SJCRH30 (cell line): ENCODE measurements around the gene CDR2. TPM values are rescaled to one million over a fixed set of nuclear protein-coding genes. Genes with fewer than 3 reads are reported as not detected.
"Not testable (repeated sequence)": the region's sequence is repeated elsewhere in the genome, so short reads cannot be mapped to it uniquely, and the experiment has no call there.

Source experiments
- DNase-seq, 2 experiments: peaks; one replicate each; pipeline ENCODE4 v3.0.0-alpha.2; 2015 to 2020
- H3K27ac ChIP-seq: fragments of 250-450 bp; sonication (Bioruptor Pico); 2 replicates; pipeline ENCODE4 v1.5.1; 2020; ENCODE audit warnings: mild to moderate bottlenecking, moderate library complexity
- H3K27me3 ChIP-seq: fragments of 250-450 bp; sonication (Bioruptor Pico); 2 replicates; pipeline ENCODE4 v1.5.1; 2020; ENCODE audit warnings: mild to moderate bottlenecking, moderate library complexity
- H3K36me3 ChIP-seq: fragments of 250-450 bp; sonication (Bioruptor Pico); 2 replicates; pipeline ENCODE4 v1.5.1; 2020; ENCODE audit warnings: mild to moderate bottlenecking, moderate library complexity
- H3K4me1 ChIP-seq: fragments of 250-450 bp; sonication (Bioruptor Pico); 2 replicates; pipeline ENCODE4 v1.5.1; 2020; ENCODE audit warnings: mild to moderate bottlenecking, moderate library complexity
- H3K4me3 ChIP-seq: fragments of 250-450 bp; sonication (Bioruptor Pico); 2 replicates; pipeline ENCODE4 v1.5.1; 2020; ENCODE audit warnings: mild to moderate bottlenecking, moderate library complexity
- H3K9me3 ChIP-seq: fragments of 250-450 bp; sonication (Bioruptor Pico); replicated peaks from 2 replicates; pipeline ENCODE4 v1.5.1; 2020; ENCODE audit warnings: mild to moderate bottlenecking, moderate library complexity
- total RNA-seq: library from RNA; depleted of rRNA; stranded (reverse); fragments of >200 nt; shearing (Covaris generic); gene quantifications from 2 replicates; pipeline ENCODE4 v1.2.3, GENCODE V29; 2014

Gene CDR2
- total RNA-seq, 1 experiment from 2014 or later: 20.1 TPM

GRCh38 chr16:22368200-22368826 lies 6.1 kb downstream of the CDR2 start:
- Histone ChIP-seq H3K36me3 (peaks cover 12% of the 10 kb centered on the region), H3K4me1 (peaks cover 27% of the 10 kb centered on the region)
- H3K27ac ChIP-seq, H3K9me3 ChIP-seq, H3K27me3 ChIP-seq, H3K4me3 ChIP-seq, DNase-seq: not testable (repeated sequence)

GRCh38 chr16:22366889-22367288 lies 7.5 kb downstream of the CDR2 start:
- peaks cover 20% of the 10 kb centered on the region for H3K4me1 ChIP-seq
- no peaks in the 10 kb centered on the region for H3K27me3 ChIP-seq
- H3K27ac ChIP-seq: no peak overlapping the region
- no peaks in the 10 kb centered on the region for H3K9me3 ChIP-seq
- DNase-seq: no peak
- H3K4me3 ChIP-seq: no peak overlapping the region
- H3K36me3 ChIP-seq: peaks cover 18% of the 10 kb centered on the region

DNA sequence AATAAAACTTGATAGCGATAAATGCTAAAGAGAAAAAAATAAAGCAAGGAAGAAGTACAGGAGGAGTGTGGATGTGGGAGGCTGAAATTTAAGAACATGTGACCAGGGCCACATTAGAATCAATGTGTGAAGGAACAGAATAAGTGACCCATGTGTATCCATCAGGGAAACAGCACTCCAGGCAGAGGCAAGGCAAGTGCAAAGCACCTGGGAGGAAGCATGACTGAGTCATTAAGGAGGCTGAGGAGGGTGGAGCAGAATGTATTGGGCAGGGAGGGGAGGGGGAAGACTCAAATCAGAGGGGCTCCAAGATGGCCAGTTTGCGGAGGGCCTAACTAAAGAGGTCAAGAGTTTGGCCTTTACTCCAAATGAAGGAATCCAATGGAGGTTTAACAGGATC lies 8.0 kb downstream of the CDR2 start:
- no peak for DNase-seq
- peaks cover 18% of the 10 kb centered on the region for H3K36me3 ChIP-seq
- H3K4me3 ChIP-seq: no peak overlapping the region
- no peak overlapping the region for H3K27ac ChIP-seq
- no peaks in the 10 kb centered on the region for H3K27me3 ChIP-seq
- H3K4me1 ChIP-seq: peaks cover 18% of the 10 kb centered on the region
- no peaks in the 10 kb centered on the region for H3K9me3 ChIP-seq

DNA sequence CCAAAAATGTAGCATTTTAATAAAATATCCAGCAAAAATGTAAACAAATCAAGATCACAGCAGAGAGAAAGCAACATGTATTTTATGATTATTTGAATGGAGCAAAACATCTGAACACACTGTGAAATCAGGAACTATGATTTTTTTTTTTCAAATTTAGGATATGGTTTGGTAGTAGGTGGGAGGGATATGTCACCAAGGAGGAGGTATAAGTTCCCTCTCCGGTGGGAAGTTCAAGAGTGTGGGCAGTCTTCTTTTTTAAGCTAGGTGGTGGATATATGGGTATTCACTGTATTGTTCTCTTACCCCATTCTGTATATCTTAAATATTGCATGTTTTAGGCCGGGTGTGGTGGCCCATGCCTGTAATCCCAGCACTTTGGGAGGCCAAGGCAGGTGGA lies 10.2 kb downstream of the CDR2 start:
- Histone ChIP-seq H3K36me3 (peaks cover 20% of the 10 kb centered on the region), H3K4me1 (peaks cover 5% of the 10 kb centered on the region), H3K9me3 (no peaks in the 10 kb centered on the region), H3K27me3 (no peaks in the 10 kb centered on the region), H3K27ac (no peak overlapping the region), H3K4me3 (no peak overlapping the region)
- no peak for DNase-seq

DNA sequence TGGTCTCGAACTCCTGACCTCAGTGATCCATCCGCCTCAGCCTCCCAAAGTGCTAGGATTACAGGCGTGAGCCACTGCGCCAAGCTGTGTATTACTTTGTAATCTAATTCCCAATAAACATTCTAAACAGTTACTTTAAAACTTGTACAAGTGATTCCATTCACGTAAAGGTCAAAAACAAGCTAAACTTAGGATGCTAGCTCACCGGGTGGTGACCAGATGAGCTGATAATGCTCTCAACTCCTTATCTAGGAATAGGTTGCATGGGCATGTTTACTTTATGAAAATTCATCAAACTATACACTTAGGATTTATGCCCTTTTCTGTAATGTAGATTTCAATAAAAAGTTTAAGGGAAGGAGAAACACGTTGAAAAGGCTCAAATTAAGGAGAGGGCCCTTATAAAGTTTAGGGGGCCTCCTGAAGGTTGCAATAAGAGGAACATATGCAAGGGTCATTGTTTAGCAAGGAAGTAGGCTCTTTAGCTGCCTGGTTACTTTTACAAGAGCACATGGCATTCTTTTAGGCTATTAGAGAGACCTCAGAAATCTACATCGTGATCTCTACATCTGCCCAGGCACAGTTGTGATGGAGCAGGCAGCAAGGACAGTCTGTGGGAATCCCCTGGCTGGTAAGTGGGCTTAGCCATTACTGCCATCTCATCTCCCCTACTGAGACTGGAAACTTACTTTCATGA lies 13.3 kb downstream of the CDR2 start:
- no peak overlapping the region for H3K4me3 ChIP-seq
- no peak for DNase-seq
- H3K4me1 ChIP-seq: no peaks in the 10 kb centered on the region
- no peak overlapping the region for H3K27ac ChIP-seq
- peaks cover 22% of the 10 kb centered on the region for H3K36me3 ChIP-seq
- H3K27me3 ChIP-seq: no peaks in the 10 kb centered on the region
- no peaks in the 10 kb centered on the region for H3K9me3 ChIP-seq

GRCh38 chr16:22359679-22360078 lies 14.7 kb downstream of the CDR2 start:
- Histone ChIP-seq H3K36me3 (peaks cover 18% of the 10 kb centered on the region), H3K9me3 (no peaks in the 10 kb centered on the region), H3K27ac (no peak overlapping the region), H3K4me1 (no peaks in the 10 kb centered on the region), H3K4me3 (no peak overlapping the region), H3K27me3 (no peaks in the 10 kb centered on the region)
- no peak for DNase-seq

DNA sequence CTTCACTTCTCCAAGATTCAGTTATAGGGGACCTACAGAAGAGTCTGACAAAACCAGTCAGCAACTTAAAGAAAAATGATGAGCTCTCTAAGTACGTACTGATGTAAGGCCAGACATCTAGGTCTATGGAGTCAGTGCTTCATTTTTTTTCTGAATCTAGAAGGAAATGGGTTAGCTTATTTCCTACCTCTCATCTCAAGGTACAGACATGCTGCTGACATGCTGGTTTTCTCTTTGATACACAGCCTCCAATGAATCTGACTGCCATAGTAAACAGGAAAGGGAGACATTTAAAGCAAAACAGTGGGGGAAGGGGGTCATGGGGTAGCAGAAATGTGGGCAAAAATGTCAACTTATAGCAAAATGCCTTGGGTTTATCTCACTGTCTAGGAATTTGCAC lies 16.4 kb downstream of the CDR2 start:
- no peak overlapping the region for H3K4me3 ChIP-seq
- no peak overlapping the region for H3K27ac ChIP-seq
- no peak for DNase-seq
- no peaks in the 10 kb centered on the region for H3K27me3 ChIP-seq
- H3K9me3 ChIP-seq: no peaks in the 10 kb centered on the region
- peaks cover 9% of the 10 kb centered on the region for H3K36me3 ChIP-seq
- peaks cover 13% of the 10 kb centered on the region for H3K4me1 ChIP-seq

- H3K9me3 ChIP-seq: no peaks in the 10 kb centered on the region
- H3K4me3 ChIP-seq: no peak overlapping the region
- H3K27ac ChIP-seq: no peak overlapping the region
- no peaks in the 10 kb centered on the region for H3K27me3 ChIP-seq
- peaks cover 13% of the 10 kb centered on the region for H3K36me3 ChIP-seq
- H3K4me1 ChIP-seq: peaks cover 14% of the 10 kb centered on the region
- DNase-seq: no peak
Measured at GRCh38 chr16:22357635-22357971, 16.8 kb downstream of the CDR2 start.

- no peaks in the 10 kb centered on the region for H3K9me3 ChIP-seq
- DNase-seq: no peak
- H3K27me3 ChIP-seq: no peaks in the 10 kb centered on the region
- peaks cover 14% of the 10 kb centered on the region for H3K4me1 ChIP-seq
- H3K36me3 ChIP-seq: peaks cover 12% of the 10 kb centered on the region; the same call in 1 of the 2 replicates
- no peak overlapping the region for H3K4me3 ChIP-seq
- H3K27ac ChIP-seq: no peak overlapping the region
Measured at GRCh38 chr16:22356930-22357634, 17.3 kb downstream of the CDR2 start.

DNA sequence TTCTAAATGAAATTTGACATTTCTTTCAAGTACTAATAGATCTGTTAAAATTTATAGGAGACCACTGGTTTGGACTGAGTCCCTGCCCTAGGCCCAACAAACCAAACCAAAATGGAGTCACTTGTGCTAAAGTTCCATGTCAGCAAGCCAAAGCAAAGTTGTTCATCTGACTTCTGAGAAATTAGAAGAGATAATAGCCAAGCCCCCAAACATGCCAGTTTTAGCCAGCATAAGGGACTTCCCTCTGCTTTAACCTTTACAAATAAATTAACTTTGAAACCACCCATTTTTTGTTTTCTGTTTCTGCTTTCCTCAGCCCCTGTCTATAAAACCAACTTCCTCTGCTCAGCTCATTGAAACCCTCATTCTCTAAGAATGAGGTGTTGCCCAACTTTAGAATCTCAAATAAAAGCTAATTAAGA lies 18.9 kb downstream of the CDR2 start:
- Histone ChIP-seq H3K27me3 (no peaks in the 10 kb centered on the region), H3K4me3 (no peak overlapping the region), H3K36me3 (peaks cover 15% of the 10 kb centered on the region; the same call in 1 of the 2 replicates), H3K4me1 (peaks cover 14% of the 10 kb centered on the region), H3K27ac (no peak overlapping the region), H3K9me3 (no peaks in the 10 kb centered on the region)
- DNase-seq: no peak

DNA sequence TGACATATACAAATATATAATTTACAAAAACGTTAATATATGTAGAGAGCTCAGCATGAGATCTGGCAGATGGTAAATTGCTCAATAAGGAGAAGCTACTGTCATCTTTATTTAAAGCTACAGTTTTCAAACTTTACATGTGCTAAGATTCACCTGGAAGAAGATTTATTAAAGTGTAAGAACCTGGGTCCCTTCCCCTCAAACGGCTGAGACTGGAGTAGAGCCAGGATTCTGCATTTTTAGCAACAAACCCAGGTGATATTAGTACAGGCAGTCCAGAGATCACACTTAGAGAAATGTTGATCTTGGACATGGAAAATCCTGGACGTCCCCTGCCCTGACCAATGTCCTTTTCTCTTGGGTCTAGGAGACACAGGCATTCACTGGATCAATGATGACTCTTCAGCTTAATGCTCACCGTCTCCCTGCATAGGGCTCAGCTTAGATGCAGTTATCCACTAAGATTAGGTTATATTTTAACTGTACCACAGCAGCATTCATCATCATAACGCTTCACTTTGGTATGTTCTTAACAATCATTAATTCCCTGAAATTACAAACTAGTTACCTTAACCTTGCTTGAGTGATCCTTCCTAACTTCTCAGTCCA lies 20.4 kb downstream of the CDR2 start:
- Histone ChIP-seq H3K27me3 (no peaks in the 10 kb centered on the region), H3K9me3 (no peaks in the 10 kb centered on the region), H3K36me3 (peaks cover 22% of the 10 kb centered on the region; the same call in 1 of the 2 replicates), H3K4me3 (no peak overlapping the region), H3K4me1 (peaks cover 14% of the 10 kb centered on the region), H3K27ac (no peak overlapping the region)
- no peak for DNase-seq

DNA sequence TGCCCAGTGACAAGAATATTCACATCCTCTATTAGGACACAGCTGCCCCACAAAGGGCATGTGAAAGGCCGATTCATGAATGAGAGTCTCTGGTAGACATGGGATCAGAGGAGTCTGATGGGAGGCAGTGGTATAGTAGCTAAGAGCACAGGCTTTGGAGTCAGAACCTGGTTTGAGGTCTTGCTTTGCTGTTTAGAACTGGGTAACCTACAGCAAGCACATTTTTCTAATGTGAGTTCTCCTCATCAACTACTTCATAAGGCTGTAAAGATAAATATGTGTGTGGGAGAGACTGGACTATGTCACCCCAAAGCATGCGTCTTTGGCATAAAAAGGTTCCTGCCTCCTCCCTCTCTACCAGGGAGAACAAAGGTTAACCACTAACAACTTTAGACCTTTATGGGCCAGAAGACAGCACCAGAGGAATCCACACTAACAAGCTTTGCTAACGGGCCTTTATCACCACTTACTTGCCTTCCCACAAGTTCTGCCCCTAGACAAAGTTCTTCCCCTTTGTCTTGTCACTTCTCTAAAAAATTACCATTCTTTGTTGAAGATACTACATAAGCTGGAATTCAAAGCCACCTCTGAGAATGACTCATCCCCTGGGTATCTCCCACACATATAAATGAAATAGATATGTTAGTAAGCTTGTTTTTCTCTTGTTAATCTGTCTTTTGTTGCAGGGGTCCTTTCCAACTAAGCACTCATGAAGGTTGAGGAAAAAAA lies 21.1 kb downstream of the CDR2 start:
- DNase-seq: peak in 1 of 2 experiments; percentile 18
- Histone ChIP-seq H3K27ac (peak overlapping the region; percentile 20; the same call in 1 of the 2 replicates), H3K4me1 (peaks cover 14% of the 10 kb centered on the region), H3K36me3 (peaks cover 28% of the 10 kb centered on the region; the same call in 1 of the 2 replicates), H3K9me3 (no peaks in the 10 kb centered on the region), H3K27me3 (no peaks in the 10 kb centered on the region), H3K4me3 (no peak overlapping the region)

DNA sequence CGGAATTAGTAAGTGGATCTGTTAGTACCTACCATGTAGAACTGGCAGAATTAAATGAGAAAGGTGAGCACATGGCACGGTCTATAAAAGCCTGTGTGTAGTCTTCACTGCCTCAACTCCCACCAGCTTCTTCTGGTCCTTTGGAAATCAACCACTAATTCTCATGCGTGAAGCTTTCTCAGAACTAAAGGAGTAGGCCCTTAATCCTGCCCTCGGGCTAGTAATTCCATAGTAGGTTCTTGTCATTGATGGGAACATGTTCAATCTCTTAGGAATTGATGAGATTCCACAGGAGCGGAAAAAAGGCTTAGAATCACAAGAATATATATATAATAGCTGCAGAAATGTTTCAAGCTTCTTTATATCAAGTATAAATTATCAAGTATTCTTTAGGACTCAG lies 21.7 kb downstream of the CDR2 start:
- Histone ChIP-seq H3K4me1 (peaks cover 14% of the 10 kb centered on the region), H3K4me3 (no peak overlapping the region), H3K9me3 (no peaks in the 10 kb centered on the region), H3K36me3 (peaks cover 34% of the 10 kb centered on the region; the same call in 1 of the 2 replicates), H3K27me3 (no peaks in the 10 kb centered on the region), H3K27ac (no peak overlapping the region)
- DNase-seq: peak; percentile 26 to 51

- DNase-seq: no peak
- no peak overlapping the region for H3K27ac ChIP-seq
- H3K9me3 ChIP-seq: no peaks in the 10 kb centered on the region
- no peak overlapping the region for H3K4me3 ChIP-seq
- H3K4me1 ChIP-seq: peaks cover 14% of the 10 kb centered on the region
- H3K27me3 ChIP-seq: no peaks in the 10 kb centered on the region
- peaks cover 35% of the 10 kb centered on the region; the same call in 1 of the 2 replicates for H3K36me3 ChIP-seq
Measured at GRCh38 chr16:22352140-22352539, 22.3 kb downstream of the CDR2 start.
